ENCODE results near the gene EID1.

EID1 gene

DNA sequence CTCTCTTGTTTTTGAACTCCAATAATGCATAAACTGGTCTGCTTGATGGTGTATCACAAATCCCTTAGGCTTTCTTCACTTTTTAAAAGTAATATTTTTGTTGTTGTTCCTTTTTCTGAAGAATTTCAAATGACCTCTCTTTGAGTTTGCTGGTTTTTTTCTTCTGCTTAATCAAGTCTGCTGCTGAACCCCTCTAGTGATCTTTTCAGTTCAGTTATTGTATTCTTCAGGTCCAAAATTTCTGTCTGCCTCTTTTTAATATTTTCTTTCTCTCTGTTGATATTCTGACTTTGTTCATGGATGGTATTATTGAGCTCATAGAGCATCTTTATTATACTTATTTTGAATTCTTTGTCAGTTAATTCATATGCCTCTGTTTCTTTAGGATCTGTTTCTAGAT lies 45.3 kb upstream of the EID1 start (continued):
- TF ChIP-seq, protein P1, sequence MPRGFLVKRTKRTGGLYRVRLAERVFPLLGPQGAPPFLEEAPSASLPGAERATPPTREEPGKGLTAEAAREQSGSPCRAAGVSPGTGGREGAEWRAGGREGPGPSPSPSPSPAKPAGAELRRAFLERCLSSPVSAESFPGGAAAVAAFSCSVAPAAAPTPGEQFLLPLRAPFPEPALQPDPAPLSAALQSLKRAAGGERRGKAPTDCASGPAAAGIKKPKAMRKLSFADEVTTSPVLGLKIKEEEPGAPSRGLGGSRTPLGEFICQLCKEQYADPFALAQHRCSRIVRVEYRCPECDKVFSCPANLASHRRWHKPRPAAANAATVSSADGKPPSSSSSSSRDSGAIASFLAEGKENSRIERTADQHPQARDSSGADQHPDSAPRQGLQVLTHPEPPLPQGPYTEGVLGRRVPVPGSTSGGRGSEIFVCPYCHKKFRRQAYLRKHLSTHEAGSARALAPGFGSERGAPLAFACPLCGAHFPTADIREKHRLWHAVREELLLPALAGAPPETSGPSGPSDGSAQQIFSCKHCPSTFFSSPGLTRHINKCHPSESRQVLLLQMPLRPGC (tag by site-specific recombination; IDR thresholded peaks at IDR 0.05), result no peak
- no peak for TF ChIP-seq GLIS1 (tag by site-specific recombination; IDR thresholded peaks at IDR 0.05)
- TF ChIP-seq ZNF138 (tag by site-specific recombination; IDR thresholded peaks at IDR 0.05; ENCODE audit: borderline replicate concordance), result no peak
- no peak for TF ChIP-seq TCF7L2 (IDR thresholded peaks at IDR 0.05; ENCODE audit: borderline replicate concordance, low read depth, low read length)

DNA sequence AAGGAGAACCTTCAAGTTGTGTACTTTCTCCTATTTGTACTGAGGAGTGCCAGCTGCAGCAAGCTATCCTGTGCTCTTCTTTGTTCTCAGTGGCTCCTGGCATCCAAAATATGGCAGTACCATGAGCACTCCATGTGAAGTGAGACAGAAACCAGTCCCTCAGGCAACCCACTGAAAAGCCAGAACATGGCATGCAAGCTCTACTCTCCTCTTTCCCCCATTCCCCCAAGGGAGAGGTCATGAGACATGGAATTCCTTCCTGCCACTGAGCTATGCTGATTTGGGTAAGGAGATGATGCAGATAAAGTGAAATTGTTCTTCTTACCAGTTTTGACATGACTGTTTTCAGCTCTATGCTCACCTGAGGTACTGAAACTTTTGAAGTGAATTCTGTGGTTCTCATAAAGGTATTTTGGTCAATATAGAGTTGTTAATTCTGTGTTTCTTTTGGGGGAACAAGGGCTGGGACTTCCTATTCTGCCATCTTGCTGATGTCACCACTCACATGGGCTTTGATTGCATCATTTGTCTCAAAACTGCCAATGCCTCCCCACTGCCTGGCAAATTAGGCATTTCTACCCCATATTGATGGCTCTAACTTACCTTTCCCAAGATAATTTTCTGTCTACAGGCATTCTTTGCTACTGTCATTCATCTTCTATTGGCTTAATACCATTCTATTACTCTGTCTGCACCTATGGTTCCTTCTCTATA lies 44.3 kb upstream of the EID1 start:
- TF ChIP-seq ZNF623 (tag by site-specific recombination; IDR thresholded peaks at IDR 0.05) (no peak), ZNF140 (tag by site-specific recombination; IDR thresholded peaks at IDR 0.05) (no peak), HOXC10 (CRISPR knock-in tag; IDR thresholded peaks at IDR 0.05) (no peak), KLF9 (tag by site-specific recombination; IDR thresholded peaks at IDR 0.05; ENCODE audit: low read depth) (no peak), ZNF423 (tag by site-specific recombination; IDR thresholded peaks at IDR 0.05) (no peak), ZNF558 (tag by site-specific recombination; IDR thresholded peaks at IDR 0.05) (no peak), ZNF571 (tag by site-specific recombination; IDR thresholded peaks at IDR 0.05) (no peak), ZNF596 (tag by site-specific recombination; IDR thresholded peaks at IDR 0.05) (no peak), ZNF174 (tag by site-specific recombination; IDR thresholded peaks at IDR 0.05) (no peak), ZNF16 (tag by site-specific recombination; IDR thresholded peaks at IDR 0.05; ENCODE audit: low read depth) (no peak), SP3 (tag by site-specific recombination; IDR thresholded peaks at IDR 0.05) (no peak), ZNF114 (tag by site-specific recombination; IDR thresholded peaks at IDR 0.05) (no peak), KLF8 (tag by site-specific recombination; IDR thresholded peaks at IDR 0.05) (no peak), MZF1 (tag by site-specific recombination; IDR thresholded peaks at IDR 0.05; ENCODE audit: borderline replicate concordance) (no peak), ZNF404 (tag by site-specific recombination; IDR thresholded peaks at IDR 0.05) (no peak), GLIS2 (tag by site-specific recombination; IDR thresholded peaks at IDR 0.05) (no peak)
- TF ChIP-seq, protein P2, sequence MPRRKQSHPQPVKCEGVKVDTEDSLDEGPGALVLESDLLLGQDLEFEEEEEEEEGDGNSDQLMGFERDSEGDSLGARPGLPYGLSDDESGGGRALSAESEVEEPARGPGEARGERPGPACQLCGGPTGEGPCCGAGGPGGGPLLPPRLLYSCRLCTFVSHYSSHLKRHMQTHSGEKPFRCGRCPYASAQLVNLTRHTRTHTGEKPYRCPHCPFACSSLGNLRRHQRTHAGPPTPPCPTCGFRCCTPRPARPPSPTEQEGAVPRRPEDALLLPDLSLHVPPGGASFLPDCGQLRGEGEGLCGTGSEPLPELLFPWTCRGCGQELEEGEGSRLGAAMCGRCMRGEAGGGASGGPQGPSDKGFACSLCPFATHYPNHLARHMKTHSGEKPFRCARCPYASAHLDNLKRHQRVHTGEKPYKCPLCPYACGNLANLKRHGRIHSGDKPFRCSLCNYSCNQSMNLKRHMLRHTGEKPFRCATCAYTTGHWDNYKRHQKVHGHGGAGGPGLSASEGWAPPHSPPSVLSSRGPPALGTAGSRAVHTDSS (tag by site-specific recombination; IDR thresholded peaks at IDR 0.05), result no peak
- TF ChIP-seq, protein P3, sequence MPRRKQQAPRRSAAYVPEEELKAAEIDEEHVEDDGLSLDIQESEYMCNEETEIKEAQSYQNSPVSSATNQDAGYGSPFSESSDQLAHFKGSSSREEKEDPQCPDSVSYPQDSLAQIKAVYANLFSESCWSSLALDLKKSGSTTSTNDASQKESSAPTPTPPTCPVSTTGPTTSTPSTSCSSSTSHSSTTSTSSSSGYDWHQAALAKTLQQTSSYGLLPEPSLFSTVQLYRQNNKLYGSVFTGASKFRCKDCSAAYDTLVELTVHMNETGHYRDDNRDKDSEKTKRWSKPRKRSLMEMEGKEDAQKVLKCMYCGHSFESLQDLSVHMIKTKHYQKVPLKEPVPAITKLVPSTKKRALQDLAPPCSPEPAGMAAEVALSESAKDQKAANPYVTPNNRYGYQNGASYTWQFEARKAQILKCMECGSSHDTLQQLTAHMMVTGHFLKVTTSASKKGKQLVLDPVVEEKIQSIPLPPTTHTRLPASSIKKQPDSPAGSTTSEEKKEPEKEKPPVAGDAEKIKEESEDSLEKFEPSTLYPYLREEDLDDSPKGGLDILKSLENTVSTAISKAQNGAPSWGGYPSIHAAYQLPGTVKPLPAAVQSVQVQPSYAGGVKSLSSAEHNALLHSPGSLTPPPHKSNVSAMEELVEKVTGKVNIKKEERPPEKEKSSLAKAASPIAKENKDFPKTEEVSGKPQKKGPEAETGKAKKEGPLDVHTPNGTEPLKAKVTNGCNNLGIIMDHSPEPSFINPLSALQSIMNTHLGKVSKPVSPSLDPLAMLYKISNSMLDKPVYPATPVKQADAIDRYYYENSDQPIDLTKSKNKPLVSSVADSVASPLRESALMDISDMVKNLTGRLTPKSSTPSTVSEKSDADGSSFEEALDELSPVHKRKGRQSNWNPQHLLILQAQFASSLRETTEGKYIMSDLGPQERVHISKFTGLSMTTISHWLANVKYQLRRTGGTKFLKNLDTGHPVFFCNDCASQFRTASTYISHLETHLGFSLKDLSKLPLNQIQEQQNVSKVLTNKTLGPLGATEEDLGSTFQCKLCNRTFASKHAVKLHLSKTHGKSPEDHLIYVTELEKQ (tag by site-specific recombination; IDR thresholded peaks at IDR 0.05; ENCODE audit: borderline replicate concordance), result no peak
- TF ChIP-seq, protein P4, sequence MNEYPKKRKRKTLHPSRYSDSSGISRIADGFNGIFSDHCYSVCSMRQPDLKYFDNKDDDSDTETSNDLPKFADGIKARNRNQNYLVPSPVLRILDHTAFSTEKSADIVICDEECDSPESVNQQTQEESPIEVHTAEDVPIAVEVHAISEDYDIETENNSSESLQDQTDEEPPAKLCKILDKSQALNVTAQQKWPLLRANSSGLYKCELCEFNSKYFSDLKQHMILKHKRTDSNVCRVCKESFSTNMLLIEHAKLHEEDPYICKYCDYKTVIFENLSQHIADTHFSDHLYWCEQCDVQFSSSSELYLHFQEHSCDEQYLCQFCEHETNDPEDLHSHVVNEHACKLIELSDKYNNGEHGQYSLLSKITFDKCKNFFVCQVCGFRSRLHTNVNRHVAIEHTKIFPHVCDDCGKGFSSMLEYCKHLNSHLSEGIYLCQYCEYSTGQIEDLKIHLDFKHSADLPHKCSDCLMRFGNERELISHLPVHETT (tag by site-specific recombination; IDR thresholded peaks at IDR 0.05), result no peak
- TF ChIP-seq, protein P5, sequence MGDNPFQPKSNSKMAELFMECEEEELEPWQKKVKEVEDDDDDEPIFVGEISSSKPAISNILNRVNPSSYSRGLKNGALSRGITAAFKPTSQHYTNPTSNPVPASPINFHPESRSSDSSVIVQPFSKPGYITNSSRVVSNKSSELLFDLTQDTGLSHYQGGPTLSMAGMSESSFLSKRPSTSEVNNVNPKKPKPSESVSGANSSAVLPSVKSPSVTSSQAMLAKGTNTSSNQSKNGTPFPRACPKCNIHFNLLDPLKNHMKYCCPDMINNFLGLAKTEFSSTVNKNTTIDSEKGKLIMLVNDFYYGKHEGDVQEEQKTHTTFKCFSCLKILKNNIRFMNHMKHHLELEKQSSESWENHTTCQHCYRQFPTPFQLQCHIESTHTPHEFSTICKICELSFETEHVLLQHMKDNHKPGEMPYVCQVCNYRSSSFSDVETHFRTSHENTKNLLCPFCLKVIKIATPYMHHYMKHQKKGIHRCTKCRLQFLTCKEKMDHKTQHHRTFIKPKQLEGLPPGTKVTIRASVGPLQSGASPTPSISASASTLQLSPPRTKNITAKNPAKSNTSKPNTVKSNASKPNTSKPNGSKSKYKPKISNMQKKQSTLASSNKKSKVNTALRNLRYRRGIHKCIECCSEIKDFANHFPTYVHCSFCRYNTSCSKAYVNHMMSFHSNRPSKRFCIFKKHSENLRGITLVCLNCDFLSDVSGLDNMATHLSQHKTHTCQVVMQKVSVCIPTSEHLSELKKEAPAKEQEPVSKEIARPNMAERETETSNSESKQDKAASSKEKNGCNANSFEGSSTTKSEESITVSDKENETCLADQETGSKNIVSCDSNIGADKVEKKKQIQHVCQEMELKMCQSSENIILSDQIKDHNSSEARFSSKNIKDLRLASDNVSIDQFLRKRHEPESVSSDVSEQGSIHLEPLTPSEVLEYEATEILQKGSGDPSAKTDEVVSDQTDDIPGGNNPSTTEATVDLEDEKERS (tag by site-specific recombination; IDR thresholded peaks at IDR 0.05), result no peak
- Histone ChIP-seq H3K9me3 (ENCODE audit: control insufficient read depth, insufficient read depth, low read depth, low read length) (no peaks in the 10 kb centered on the region), H3K4me1 (ENCODE audit: control insufficient read depth, insufficient read depth, low read length) (no peaks in the 10 kb centered on the region), H3K4me3 (ENCODE audit: low read depth, low read length) (no peak overlapping the region), H3K36me3 (ENCODE audit: control insufficient read depth in 2 of 2, insufficient read depth in 1 of 2, low read length in 2 of 2) (no peaks in the 10 kb centered on the region), H3K27ac (ENCODE audit: extremely low read depth, low read depth, low read length) (no peak overlapping the region)
- POLR2A ChIA-PET, result no interaction called here
- CTCF ChIA-PET, result no interaction called here
